GM18951 (cell line): ENCODE data around the gene SETDB1.
"Not testable (repeated sequence)": the region's sequence is repeated elsewhere in the genome, so short reads cannot be mapped to it uniquely, and the experiment has no call there.

Source experiments
- POLR2A ChIP-seq: IDR thresholded peaks from 4 replicates; pipeline ENCODE4 v1.6.1; 2011; ENCODE audit warnings: mild to moderate bottlenecking; ENCODE audit not compliant: insufficient read length, insufficient read depth; ENCODE audit errors: extremely low read depth
- in situ Hi-C: fragments of 300-500 bp; cut with MboI; formaldehyde crosslinking; loops from one replicate; pipeline ENCODE4 v1.12.0; 2022; ENCODE audit warnings: low sequenced_read_pairs, mixed read lengths, inconsistent platforms; ENCODE audit not compliant: unreplicated experiment

Gene SETDB1

DNA sequence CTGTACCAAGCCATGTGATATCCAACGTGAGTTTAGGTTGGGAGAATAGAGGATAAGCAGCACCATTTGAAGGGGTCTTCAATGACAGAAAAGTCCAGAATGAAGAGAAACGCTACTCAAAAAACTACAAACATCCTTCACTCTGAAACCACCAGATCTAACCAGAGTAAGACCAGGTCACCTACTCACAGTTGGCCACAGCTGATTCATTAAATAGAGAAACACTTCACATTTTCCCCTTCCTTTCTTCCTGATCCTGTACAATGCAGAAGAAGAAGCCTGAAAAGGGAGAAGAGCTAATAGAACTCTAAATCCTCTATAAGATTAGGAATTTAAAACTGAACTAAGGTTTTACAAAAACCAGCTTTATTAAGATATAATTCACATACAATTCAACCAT, 19.4 kb upstream of the SETDB1 start:
- in situ Hi-C loops: no loop called here
- no peak for TF ChIP-seq POLR2A

DNA sequence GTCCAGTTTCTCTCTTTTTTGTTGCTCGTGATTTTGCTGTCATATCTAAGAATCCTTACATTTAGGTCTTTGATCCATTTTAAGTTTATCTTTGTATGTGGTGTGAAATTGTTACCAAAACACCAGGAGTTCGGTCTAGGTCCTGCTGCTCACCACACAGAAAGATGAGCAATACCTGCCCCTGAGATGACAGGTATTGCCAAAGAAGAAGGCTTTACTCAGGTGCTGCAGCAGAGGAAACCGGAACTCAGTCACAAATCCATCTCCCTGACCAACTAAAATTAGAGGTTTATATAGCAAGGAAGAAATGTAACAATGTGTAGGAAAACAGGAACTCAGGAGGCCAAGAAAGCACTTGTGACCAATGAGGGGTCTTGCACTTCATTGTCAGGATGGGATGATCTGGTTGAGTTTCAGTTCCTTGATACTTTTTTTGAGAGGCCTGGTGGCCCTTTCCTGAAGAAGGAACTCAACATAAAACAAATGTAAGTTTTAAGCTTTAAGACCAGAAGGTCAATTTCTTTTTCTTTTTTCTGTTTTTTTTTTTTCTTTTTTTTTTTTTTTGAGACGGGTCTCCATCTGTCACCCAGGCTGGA, 16.5 kb upstream of the SETDB1 start:
- in situ Hi-C loops: no loop called here
- TF ChIP-seq POLR2A: no peak

DNA sequence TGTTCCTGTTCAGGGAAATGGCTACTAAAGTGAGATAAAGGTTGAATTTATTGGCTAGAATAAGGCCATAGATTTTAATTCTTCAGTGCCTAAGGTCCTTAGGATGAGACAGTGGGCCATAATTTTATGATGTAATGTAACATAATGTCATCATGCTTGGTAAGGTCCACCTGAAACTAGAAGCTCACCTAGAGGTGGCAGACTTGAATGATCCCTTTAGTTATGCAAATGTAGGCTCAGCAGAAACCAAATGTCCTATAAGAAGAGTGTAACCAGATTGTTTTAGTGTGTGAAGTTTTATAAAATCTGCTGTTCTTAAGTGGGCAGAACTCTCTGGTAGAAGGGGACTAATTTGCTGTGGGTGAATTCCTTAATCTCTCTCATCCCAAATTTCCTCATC, 13.5 kb upstream of the SETDB1 start:
- in situ Hi-C loops: no loop called here
- no peak for TF ChIP-seq POLR2A

DNA sequence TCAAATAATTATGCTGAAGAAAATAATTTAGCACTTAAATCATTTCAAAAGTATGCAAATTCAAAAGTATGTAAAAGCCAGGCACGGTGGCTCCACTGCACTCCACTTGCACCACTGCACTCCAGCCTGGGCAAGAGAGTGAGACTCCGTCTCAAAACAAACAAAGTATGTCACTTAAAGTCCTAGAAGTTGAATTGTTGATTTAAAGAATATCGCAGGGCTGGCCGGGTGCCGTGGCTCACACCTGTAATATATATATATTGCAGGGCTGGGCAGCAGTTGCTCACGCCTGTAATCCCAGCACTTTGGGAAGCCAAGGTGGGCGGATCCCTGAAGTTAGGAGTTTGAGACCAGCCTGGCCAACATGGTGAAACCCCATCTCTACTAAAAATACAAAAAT, 8.8 kb upstream of the SETDB1 start:
- TF ChIP-seq POLR2A: no peak
- in situ Hi-C loops: no loop called here

DNA sequence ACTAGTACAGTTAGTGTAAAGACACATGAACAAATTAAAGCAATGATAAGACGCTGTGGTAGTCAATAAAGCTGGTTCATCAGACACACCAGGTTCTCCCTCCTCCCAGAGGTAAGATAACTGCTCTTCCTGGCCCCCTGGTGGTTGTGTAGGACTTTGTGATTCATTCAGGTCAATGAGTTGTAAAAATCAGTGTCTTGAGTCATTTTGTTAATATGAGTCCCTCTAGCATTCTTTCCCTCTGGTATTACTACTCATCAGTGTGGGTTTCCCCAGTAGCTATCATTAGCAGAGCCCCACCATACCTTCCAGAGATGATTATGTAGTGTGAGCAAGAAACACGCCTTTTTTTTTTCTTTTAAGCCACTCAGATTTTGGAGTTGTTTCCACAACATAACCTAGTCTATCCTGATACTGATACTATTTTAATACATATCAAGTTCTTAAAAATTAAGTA, 3.6 kb upstream of the SETDB1 start:
- no peak for TF ChIP-seq POLR2A
- in situ Hi-C loops: no loop called here

DNA sequence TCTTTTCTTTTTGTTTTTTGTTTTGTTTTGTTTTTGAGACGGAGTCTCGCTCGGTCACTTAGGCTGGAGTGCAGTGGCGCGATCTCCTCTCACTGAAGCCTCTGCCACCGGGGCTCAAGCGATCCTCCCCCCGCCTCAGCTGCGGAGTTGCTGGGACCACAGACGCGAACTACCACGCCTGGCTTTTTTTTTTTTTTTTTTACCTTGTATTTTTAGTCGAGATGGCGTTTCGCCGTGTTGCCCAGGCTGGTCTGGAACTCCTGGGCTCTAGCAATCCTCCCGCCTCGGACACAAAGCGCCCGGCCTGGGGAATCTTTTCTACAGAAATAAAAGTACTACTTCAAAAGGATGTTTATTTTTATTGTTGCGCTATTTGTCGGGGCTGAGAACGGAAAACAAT, 1.1 kb upstream of the SETDB1 start:
- in situ Hi-C loops: no loop called here
- TF ChIP-seq POLR2A: no peak

DNA sequence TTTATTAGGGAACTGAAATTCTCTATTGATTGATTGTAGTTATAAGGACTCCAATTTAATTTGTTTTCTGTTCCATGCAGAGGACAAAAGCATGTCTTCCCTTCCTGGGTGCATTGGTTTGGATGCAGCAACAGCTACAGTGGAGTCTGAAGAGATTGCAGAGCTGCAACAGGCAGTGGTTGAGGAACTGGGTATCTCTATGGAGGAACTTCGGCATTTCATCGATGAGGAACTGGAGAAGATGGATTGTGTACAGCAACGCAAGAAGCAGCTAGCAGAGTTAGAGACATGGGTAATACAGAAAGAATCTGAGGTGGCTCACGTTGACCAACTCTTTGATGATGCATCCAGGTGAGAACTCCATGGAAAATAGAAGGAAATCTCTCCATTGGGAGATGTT, 1.5 kb downstream of the SETDB1 start:
- in situ Hi-C loops: no loop called here

DNA sequence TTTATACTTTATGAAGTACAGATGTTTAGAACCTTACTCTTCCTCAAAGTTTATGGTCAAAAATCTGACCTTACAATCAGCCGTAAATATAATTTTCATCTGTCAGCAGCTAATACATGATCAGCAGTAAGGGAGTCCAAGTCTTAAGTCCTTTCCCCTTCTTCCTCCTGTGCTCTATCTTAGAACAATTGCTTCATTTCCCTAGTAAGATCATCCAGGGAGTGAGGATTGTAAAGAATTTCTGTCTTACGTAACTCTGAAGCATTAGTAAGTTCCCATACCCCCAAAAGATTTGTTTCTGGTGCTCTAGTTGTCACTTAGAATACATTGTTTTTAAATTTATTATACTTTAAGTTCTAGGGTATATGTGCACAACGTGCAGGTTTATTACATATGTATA, 2.1 kb downstream of the SETDB1 start:
- no peak for TF ChIP-seq POLR2A
- in situ Hi-C loops: no loop called here

More for the DNA sequence above, 1.5 kb downstream of the SETDB1 start:
- TF ChIP-seq POLR2A: no peak

DNA sequence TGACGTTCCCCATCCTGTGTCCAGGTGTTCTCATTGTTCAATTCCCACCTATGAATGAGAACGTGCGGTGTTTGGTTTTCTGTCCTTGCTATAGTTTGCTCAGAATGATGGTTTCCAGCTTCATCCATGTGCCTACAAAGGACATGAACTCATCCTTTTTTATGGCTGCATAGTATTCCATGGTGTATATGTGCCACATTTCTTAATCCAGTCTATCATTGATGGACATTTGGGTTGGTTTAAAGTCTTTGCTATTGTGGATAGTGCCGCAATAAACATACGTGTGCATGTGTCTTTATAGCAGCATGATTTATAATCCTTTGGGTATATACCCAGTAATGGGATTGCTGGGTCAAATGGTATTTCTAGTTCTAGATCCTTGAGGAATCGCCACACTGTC, 2.6 kb downstream of the SETDB1 start:
- in situ Hi-C loops: not testable (repeated sequence)

DNA sequence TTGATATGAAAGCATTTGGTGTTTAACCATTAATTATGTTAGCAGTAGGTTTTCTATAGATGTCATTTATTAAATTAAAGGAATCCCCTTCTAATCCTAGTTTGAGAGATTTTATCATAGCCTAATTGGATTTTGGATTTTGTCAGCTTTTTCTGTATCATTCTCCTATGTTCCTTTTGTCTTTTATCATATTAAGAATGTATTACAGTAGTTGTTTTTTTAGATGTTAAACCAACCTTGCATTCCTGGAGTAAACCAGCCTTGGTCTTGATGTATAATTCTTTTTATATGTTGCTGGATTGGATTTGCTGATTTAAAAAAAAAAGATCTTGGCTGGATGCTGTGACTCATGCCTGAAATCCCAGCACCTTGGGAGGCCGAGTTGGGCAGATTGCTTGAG, 5.6 kb downstream of the SETDB1 start:
- no peak for TF ChIP-seq POLR2A
- in situ Hi-C loops: no loop called here

DNA sequence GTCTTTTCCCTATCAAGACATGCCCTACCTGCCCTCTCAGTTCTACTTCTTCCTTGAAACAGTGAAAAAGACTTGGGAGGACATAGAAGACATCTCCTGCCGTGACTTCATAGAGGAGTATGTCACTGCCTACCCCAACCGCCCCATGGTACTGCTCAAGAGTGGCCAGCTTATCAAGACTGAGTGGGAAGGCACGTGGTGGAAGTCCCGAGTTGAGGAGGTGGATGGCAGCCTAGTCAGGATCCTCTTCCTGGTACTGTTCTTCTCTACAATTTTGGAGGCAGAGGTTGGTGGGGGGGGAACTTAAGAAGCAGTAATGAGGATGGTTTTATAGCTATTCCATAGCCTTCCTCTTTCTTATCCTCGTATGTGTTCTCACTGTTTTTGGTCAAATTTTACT, 18.7 kb downstream of the SETDB1 start:
- in situ Hi-C loops: no loop called here

DNA sequence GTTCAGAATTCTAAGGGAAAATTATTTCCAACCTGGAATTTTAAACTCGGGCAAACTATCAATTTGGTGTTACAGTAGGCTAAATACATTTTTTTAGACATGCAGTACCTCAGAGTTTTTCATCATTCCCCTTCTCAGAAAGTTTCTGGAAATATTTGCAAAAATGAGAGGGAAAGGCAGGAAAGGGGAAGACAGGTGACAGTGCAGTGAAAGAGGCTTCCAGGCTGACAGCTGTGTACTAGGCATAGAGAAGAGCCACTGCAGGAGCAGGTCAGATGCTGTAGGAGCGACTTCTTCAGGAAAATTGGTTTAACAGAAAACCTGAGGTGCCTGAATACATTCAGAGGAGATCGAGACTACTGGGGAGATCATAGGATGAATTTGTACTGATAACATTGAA, 28.5 kb downstream of the SETDB1 start:
- in situ Hi-C loops: no loop called here
- TF ChIP-seq POLR2A: no peak

More for the DNA sequence above, 18.7 kb downstream of the SETDB1 start:
- TF ChIP-seq POLR2A: no peak

DNA sequence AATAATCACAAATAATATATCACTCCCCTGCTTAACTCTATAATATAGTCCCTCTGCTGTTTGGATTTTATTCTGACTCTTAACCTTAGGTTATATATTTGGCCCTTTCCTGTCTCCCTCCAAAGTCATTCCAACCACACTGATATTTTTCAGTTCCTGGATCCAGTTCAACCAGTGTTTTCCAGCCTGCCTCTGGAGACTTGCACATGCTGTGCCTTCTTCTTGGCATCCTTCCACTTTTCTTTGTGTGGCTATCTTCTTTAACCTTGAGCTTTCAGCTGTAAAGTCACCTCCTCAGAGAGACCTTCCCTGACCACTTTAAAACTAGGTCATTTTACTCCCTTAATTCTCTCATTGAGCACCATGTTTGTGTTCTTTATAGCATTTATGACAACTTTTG, 29.1 kb downstream of the SETDB1 start:
- no peak for TF ChIP-seq POLR2A
- in situ Hi-C loops: no loop called here

DNA sequence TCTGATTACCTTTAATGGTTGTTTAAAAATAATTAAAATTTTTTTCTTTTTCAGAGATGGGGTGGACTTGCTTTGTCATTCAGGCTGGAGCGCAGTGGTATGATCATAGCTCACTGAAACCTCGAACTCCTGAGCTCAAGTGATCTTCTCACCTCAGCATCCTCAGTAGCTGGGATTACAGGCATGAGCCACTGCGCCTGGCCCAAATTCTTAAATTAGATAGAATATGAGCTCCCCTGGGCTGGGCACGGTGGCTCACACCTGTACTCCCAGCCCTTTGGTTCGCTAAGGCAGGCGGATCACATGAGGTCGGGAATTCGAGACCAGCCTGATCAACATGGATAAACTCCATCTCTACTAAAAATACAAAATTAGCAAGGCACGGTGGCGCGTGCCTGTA, 31.5 kb downstream of the SETDB1 start:
- TF ChIP-seq POLR2A: no peak
- in situ Hi-C loops: no loop called here

DNA sequence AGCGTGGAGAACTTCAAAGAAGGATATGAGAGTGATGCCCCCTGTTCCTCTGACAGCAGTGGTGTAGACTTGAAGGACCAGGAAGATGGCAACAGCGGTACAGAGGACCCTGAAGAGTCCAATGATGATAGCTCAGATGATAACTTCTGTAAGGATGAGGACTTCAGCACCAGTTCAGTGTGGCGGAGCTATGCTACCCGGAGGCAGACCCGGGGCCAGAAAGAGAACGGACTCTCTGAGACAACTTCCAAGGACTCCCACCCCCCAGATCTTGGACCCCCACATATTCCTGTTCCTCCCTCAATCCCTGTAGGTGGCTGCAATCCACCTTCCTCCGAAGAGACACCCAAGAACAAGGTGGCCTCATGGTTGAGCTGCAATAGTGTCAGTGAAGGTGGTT, 34.5 kb downstream of the SETDB1 start:
- no peak for TF ChIP-seq POLR2A
- in situ Hi-C loops: no loop called here
